ENCODE data around the gene COL18A1.
"Not testable (repeated sequence)": the region's sequence is repeated elsewhere in the genome, so short reads cannot be mapped to it uniquely, and the experiment has no call there.

COL18A1 gene

GRCh38 chr21:45489722-45489982 lies 84.7 kb downstream of the COL18A1 start:
- intact Hi-C loops (cut with DNase I) = no loop called here
- no peak for DNase-seq

- intact Hi-C loops (cut with DNase I) = no loop called here
- no peak for DNase-seq
Measured at GRCh38 chr21:45490049-45490731, 85.2 kb downstream of the COL18A1 start.

GRCh38 chr21:45491056-45491455 lies 86.1 kb downstream of the COL18A1 start:
- no peak for DNase-seq
- intact Hi-C loops (cut with DNase I) = no loop called here

- no peak for DNase-seq
- intact Hi-C loops (cut with DNase I) = no loop called here
Measured at GRCh38 chr21:45491623-45492022, 86.7 kb downstream of the COL18A1 start.

GRCh38 chr21:45492765-45493164 lies 87.8 kb downstream of the COL18A1 start:
- intact Hi-C loops (cut with DNase I) = no loop called here
- DNase-seq = no peak

- intact Hi-C loops (cut with DNase I) = no loop called here
Measured at GRCh38 chr21:45493401-45494001, 88.5 kb downstream of the COL18A1 start.

GRCh38 chr21:45494135-45494850 lies 89.3 kb downstream of the COL18A1 start:
- DNase-seq = no peak
- intact Hi-C loops (cut with DNase I) = no loop called here

More at GRCh38 chr21:45493401-45494001, 88.5 kb downstream of the COL18A1 start:
- DNase-seq = no peak

- DNase-seq = no peak
- intact Hi-C loops (cut with DNase I) = no loop called here
Measured at GRCh38 chr21:45494851-45495680, 90.1 kb downstream of the COL18A1 start.

GRCh38 chr21:45496151-45496967 lies 91.4 kb downstream of the COL18A1 start:
- peak in 2 of 42 donors; percentile 1 to 5 for DNase-seq

GRCh38 chr21:45496968-45497845 lies 92.2 kb downstream of the COL18A1 start:
- peak in 1 of 42 donors; percentile 5 for DNase-seq
- intact Hi-C loops (cut with DNase I) = no loop called here

More at GRCh38 chr21:45496151-45496967, 91.4 kb downstream of the COL18A1 start:
- intact Hi-C loops (cut with DNase I) = no loop called here

GRCh38 chr21:45497846-45498645 lies 93.1 kb downstream of the COL18A1 start:
- intact Hi-C loops (cut with DNase I) = no loop called here
- DNase-seq = peak in 2 of 42 donors; percentile 2

- DNase-seq = peak in 2 of 42 donors; percentile 0 to 3
- intact Hi-C loops (cut with DNase I) = no loop called here
Measured at GRCh38 chr21:45498646-45499000, 93.7 kb downstream of the COL18A1 start.

GRCh38 chr21:45499201-45499750 lies 94.3 kb downstream of the COL18A1 start:
- intact Hi-C loops (cut with DNase I) = no loop called here
- peak in 2 of 42 donors; percentile 1 to 11 for DNase-seq

- intact Hi-C loops (cut with DNase I) = no loop called here
- DNase-seq = peak in 1 of 42 donors; percentile 2
Measured at GRCh38 chr21:45499970-45500577, 95.1 kb downstream of the COL18A1 start.

- peak in 2 of 42 donors; percentile 2 to 10 for DNase-seq
- intact Hi-C loops (cut with DNase I) = not testable (repeated sequence)
Measured at GRCh38 chr21:45501081-45502005, 96.4 kb downstream of the COL18A1 start.

Measured in head of caudate nucleus (tissue), 42 donors.